ENCODE data around the gene RAB11FIP3.

GRCh38 chr16:491220-491919 is 65.9 kb downstream of the RAB11FIP3 start:
- TF ChIP-seq EP300 (IDR thresholded peaks at IDR 0.05) = no peak
- TF ChIP-seq, protein P1, sequence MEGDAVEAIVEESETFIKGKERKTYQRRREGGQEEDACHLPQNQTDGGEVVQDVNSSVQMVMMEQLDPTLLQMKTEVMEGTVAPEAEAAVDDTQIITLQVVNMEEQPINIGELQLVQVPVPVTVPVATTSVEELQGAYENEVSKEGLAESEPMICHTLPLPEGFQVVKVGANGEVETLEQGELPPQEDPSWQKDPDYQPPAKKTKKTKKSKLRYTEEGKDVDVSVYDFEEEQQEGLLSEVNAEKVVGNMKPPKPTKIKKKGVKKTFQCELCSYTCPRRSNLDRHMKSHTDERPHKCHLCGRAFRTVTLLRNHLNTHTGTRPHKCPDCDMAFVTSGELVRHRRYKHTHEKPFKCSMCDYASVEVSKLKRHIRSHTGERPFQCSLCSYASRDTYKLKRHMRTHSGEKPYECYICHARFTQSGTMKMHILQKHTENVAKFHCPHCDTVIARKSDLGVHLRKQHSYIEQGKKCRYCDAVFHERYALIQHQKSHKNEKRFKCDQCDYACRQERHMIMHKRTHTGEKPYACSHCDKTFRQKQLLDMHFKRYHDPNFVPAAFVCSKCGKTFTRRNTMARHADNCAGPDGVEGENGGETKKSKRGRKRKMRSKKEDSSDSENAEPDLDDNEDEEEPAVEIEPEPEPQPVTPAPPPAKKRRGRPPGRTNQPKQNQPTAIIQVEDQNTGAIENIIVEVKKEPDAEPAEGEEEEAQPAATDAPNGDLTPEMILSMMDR (IDR thresholded peaks at IDR 0.05) = no peak
- no peak for TF ChIP-seq POLR2A (IDR thresholded peaks at IDR 0.05)

All from ovary (tissue), 3 donors.